ENCODE results near the gene ZNF202.

The ZNF202 gene

DNA sequence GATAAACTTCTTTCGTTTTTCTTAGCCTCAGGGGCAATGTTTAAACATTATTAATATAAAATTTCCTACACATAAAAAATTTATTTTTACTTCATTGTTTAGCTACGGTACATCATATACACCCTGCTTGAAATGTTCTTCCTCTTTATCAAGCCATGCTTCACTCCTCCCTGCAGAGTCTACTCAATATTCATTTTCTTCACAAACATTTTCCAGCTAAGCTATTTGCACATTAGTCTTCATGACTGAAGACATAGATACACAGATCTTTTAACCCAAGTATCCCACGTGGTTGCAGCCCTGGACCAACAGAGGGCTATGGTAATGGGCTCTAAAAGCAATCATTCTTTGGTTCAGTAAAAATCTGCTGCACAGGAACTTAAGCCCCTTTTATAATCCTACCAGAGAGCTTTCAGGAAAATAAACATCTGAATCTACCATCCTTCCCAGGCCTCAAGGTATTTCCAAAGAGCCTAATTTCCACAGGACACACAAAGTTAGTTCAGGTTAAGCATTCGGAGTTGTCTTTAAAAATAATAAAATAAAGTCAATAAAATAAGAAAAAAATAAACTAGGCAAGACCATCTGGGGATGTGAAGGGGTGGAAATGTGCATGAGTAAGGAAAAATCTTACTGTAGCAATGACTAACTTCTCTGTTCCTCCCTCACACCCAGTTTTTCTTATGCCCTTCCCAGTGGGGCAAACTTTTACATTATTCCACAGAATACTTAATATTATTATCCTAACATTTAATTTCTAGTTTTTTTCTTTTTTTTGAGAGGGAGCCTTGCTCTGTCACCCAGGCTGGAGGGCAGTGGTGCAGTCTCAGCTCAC lies 34.5 kb upstream of the ZNF202 start:
- TF ChIP-seq, protein P1, sequence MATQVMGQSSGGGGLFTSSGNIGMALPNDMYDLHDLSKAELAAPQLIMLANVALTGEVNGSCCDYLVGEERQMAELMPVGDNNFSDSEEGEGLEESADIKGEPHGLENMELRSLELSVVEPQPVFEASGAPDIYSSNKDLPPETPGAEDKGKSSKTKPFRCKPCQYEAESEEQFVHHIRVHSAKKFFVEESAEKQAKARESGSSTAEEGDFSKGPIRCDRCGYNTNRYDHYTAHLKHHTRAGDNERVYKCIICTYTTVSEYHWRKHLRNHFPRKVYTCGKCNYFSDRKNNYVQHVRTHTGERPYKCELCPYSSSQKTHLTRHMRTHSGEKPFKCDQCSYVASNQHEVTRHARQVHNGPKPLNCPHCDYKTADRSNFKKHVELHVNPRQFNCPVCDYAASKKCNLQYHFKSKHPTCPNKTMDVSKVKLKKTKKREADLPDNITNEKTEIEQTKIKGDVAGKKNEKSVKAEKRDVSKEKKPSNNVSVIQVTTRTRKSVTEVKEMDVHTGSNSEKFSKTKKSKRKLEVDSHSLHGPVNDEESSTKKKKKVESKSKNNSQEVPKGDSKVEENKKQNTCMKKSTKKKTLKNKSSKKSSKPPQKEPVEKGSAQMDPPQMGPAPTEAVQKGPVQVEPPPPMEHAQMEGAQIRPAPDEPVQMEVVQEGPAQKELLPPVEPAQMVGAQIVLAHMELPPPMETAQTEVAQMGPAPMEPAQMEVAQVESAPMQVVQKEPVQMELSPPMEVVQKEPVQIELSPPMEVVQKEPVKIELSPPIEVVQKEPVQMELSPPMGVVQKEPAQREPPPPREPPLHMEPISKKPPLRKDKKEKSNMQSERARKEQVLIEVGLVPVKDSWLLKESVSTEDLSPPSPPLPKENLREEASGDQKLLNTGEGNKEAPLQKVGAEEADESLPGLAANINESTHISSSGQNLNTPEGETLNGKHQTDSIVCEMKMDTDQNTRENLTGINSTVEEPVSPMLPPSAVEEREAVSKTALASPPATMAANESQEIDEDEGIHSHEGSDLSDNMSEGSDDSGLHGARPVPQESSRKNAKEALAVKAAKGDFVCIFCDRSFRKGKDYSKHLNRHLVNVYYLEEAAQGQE (IDR thresholded peaks at IDR 0.05; ENCODE audit: low read depth), result no peak
- no peak for TF ChIP-seq CREB1 (IDR thresholded peaks at IDR 0.05; ENCODE audit: low read depth)
- TF ChIP-seq, protein P2, sequence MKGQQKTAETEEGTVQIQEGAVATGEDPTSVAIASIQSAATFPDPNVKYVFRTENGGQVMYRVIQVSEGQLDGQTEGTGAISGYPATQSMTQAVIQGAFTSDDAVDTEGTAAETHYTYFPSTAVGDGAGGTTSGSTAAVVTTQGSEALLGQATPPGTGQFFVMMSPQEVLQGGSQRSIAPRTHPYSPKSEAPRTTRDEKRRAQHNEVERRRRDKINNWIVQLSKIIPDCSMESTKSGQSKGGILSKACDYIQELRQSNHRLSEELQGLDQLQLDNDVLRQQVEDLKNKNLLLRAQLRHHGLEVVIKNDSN (IDR thresholded peaks at IDR 0.05), result no peak
- no peak for TF ChIP-seq YY1 (IDR thresholded peaks at IDR 0.05; ENCODE audit: low read depth)
- no peak for TF ChIP-seq EGR1 (IDR thresholded peaks at IDR 0.05)
- no peak for TF ChIP-seq FOXM1 (IDR thresholded peaks at IDR 0.05; ENCODE audit: borderline replicate concordance, low read depth)
- no peak for TF ChIP-seq RAD21 (IDR thresholded peaks at IDR 0.05; ENCODE audit: low read depth)
- TF ChIP-seq CEBPB (IDR thresholded peaks at IDR 0.05), result no peak
- TF ChIP-seq TEAD4 (IDR thresholded peaks at IDR 0.05), result no peak
- TF ChIP-seq NFIC (IDR thresholded peaks at IDR 0.05), result no peak
- TF ChIP-seq, protein P3, sequence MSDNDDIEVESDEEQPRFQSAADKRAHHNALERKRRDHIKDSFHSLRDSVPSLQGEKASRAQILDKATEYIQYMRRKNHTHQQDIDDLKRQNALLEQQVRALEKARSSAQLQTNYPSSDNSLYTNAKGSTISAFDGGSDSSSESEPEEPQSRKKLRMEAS (IDR thresholded peaks at IDR 0.05), result no peak
- TF ChIP-seq TCF12 (IDR thresholded peaks at IDR 0.05; ENCODE audit: low read depth), result no peak
- no peak for TF ChIP-seq TAF1 (IDR thresholded peaks at IDR 0.05; ENCODE audit: low read depth)
- TF ChIP-seq EP300 (IDR thresholded peaks at IDR 0.05; ENCODE audit: borderline replicate concordance), result no peak
- no peak for TF ChIP-seq ZBTB7A (IDR thresholded peaks at IDR 0.05; ENCODE audit: low read depth)

DNA sequence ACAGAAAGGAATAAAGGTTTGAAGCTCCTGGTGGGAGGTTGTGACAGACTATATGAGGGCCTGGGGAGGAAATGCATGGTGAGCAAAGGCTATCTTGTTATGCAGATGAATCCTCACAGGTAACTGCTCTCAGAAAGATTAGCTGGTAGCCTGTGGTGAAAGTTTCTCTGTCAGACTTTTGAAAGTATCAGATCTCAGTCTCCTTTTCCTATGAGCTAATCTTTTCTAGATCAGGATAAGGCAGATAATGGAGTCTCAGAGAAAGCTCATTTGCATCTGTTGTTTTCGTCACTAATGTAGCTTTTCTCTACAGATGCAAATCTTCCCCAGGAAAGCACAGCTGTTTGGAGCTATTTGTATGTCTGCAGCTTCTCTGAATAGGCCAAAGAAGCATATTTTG lies 33.8 kb upstream of the ZNF202 start:
- TF ChIP-seq FOXM1 (IDR thresholded peaks at IDR 0.05; ENCODE audit: borderline replicate concordance, low read depth), result no peak
- TF ChIP-seq EGR1 (IDR thresholded peaks at IDR 0.05), result no peak
- TF ChIP-seq TCF12 (IDR thresholded peaks at IDR 0.05; ENCODE audit: low read depth), result no peak
- TF ChIP-seq CREB1 (IDR thresholded peaks at IDR 0.05; ENCODE audit: low read depth), result no peak
- TF ChIP-seq TEAD4 (IDR thresholded peaks at IDR 0.05), result no peak
- no peak for TF ChIP-seq YY1 (IDR thresholded peaks at IDR 0.05; ENCODE audit: low read depth)
- TF ChIP-seq, protein P1 (IDR thresholded peaks at IDR 0.05; ENCODE audit: low read depth), result no peak
- TF ChIP-seq, protein P2 (IDR thresholded peaks at IDR 0.05), result no peak
- no peak for TF ChIP-seq ZBTB7A (IDR thresholded peaks at IDR 0.05; ENCODE audit: low read depth)
- TF ChIP-seq CEBPB (IDR thresholded peaks at IDR 0.05), result no peak
- no peak for TF ChIP-seq EP300 (IDR thresholded peaks at IDR 0.05; ENCODE audit: borderline replicate concordance)
- TF ChIP-seq, protein P3 (IDR thresholded peaks at IDR 0.05), result no peak
- TF ChIP-seq RAD21 (IDR thresholded peaks at IDR 0.05; ENCODE audit: low read depth), result no peak
- TF ChIP-seq NFIC (IDR thresholded peaks at IDR 0.05), result no peak
- TF ChIP-seq TAF1 (IDR thresholded peaks at IDR 0.05; ENCODE audit: low read depth), result no peak

DNA sequence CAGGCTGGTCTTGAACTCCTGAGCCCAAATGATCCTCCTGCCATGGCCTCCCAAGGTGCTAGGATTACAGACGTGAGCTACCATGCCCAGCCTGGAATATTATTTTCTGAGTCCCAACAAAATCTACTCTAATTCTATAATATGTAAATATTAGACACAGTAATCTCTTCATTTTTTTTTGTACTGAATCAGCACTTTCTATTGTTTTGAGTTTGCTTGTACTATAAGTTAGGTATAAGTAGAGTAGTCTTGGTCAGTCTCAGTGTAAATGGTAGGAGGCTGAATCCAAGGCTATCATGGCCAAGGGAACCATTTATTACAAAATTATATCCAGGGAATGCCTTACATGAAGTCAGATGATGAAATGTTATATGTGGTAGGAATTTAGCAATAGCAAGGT lies 32.5 kb upstream of the ZNF202 start:
- TF ChIP-seq TCF12 (IDR thresholded peaks at IDR 0.05; ENCODE audit: low read depth), result no peak
- no peak for TF ChIP-seq TAF1 (IDR thresholded peaks at IDR 0.05; ENCODE audit: low read depth)
- TF ChIP-seq, protein P1 (IDR thresholded peaks at IDR 0.05; ENCODE audit: low read depth), result no peak
- no peak for TF ChIP-seq TEAD4 (IDR thresholded peaks at IDR 0.05)
- TF ChIP-seq YY1 (IDR thresholded peaks at IDR 0.05; ENCODE audit: low read depth), result no peak
- no peak for TF ChIP-seq FOXM1 (IDR thresholded peaks at IDR 0.05; ENCODE audit: borderline replicate concordance, low read depth)
- TF ChIP-seq CREB1 (IDR thresholded peaks at IDR 0.05; ENCODE audit: low read depth), result no peak
- no peak for TF ChIP-seq EGR1 (IDR thresholded peaks at IDR 0.05)
- TF ChIP-seq CEBPB (IDR thresholded peaks at IDR 0.05), result no peak
- no peak for TF ChIP-seq ZBTB7A (IDR thresholded peaks at IDR 0.05; ENCODE audit: low read depth)
- TF ChIP-seq, protein P2 (IDR thresholded peaks at IDR 0.05), result no peak
- TF ChIP-seq RAD21 (IDR thresholded peaks at IDR 0.05; ENCODE audit: low read depth), result no peak
- TF ChIP-seq, protein P3 (IDR thresholded peaks at IDR 0.05), result no peak
- no peak for TF ChIP-seq NFIC (IDR thresholded peaks at IDR 0.05)
- no peak for TF ChIP-seq EP300 (IDR thresholded peaks at IDR 0.05; ENCODE audit: borderline replicate concordance)
